ENCODE data around the gene NUP62CL.

The NUP62CL gene

GRCh38 chrX:107146670-107147069 lies 59.6 kb downstream of the NUP62CL start:
- DNase-seq: no peak

- DNase-seq: peak; percentile 13
Measured at GRCh38 chrX:107135965-107136307, 70.3 kb downstream of the NUP62CL start.

- no peak for DNase-seq
Measured at GRCh38 chrX:107135049-107135964, 70.9 kb downstream of the NUP62CL start.

DNA sequence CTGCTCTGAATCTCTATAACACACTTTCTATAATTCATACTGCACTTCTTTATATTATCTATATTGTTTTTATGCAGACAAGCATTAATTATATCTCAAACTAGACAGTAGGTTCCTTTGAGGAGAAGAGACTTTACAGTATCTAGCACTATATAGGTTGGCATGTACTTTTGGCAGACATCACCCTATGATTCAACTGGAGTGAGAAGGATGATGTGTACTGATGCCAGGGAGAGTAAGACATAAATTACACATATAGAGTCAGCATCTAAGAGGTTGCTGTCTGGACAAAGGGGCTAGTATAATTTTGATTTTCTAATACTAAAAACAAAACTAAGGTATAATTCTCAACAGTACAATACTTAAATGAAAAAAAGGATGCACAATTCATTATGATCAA lies 82.5 kb downstream of the NUP62CL start:
- no peak for DNase-seq

- no peak for DNase-seq
Measured at GRCh38 chrX:107119283-107119682, 87.0 kb downstream of the NUP62CL start.

DNA sequence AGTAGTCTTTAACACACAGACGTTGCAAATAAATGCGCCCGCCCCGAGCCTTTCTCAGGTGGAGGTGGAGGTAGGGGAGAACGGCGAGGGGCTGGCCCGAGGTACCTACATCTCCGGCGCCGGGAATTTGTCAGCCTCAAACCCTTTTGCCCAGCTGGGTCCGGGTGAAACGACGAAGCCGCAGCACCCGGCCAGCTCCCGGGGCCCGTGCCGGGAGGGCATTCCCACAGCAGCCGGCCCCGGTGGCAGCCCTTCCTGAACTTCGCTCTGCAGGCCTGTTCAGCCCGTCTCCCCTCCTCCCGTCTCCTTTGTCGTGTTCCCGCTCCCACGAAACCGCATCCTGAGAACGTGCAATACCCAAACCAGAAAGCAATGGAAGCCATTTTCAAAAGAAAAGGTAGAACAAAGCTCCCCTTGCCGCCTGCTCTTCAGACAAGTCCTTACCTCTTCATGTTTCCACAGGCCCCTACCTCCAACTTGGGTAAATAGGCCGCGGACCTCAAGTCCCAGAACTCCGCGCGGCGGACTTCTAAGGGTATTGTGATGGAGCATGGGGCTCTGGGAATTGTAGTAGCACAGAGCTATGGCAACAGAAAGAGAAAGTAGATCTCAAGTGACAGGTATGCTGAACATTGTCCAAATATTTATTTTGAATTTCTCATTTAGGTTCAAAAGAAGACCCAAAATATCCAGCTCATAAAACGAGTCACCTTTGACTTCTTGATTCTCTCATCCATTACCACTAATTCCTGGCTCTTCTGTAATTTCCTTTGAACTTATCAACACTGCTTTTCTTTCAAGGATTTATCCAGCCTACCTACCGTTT lies 87.7 kb downstream of the NUP62CL start, which contains the start of gene RBM41:
Gene RBM41, minus strand, starts transcription at position 501 of the 826 bp plus-strand sequence. Its CDS starts 49 bp downstream, at position 452.
- DNase-seq: peak; percentile 50

DNA sequence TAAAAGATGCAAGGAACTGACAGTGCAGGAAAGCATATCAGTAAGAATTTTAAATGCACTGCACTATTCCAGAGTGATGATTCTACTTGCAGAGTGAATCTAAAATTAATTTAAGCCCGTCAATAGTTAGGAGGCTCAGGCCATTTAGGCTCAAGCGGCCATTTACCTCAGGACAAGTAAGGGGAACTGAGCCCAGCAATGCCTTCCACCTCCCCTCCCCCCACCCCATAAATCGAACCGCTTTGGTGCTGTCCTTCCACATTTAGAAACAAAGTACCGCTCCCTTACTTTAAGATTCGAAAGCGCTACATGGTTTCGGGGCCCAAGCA lies 88.3 kb downstream of the NUP62CL start:
- no peak for DNase-seq

DNA sequence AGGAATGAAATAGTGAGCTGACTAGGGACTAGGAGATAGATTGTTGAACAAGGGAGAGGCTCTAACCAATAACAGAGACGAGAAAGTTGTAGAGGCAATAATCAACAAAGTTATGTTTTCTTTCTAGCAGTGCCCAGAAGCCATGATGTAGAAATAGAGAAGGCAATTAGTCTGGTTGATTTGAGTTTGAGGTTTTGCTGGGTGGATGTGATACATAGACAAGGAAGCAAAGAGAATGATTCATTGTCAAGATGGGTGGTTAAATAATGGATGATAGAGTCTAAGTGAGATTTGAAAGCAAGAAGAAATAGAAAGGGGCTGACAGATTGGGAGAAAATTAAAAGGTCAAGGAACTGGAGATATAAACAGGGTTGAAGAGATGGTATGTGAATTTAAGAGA lies 98.8 kb downstream of the NUP62CL start:
- DNase-seq: no peak

GRCh38 chrX:107102980-107103379 lies 103.3 kb downstream of the NUP62CL start:
- DNase-seq: no peak

DNA sequence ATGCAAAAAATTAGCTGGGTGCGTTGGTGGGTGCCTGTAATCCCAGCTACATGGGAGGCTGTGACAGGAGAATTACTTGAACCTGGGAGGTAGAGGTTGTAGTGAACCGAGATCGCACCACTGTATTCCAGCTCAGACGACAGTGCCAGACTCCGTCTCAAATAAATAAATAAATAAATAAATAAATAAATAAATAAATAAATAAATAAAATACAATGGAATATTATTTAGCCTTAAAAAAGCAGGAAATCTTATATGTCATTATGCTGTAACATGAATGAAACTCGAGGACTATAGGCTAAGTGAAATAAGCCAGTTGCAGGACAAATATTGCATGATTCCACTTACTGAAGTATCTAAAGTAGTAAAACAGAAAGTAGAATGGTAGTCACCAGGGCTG lies 130.1 kb downstream of the NUP62CL start:
- no peak for DNase-seq

Data from kidney glomerular epithelial cell (primary cell).